ENCODE data around the gene GLI3.

The GLI3 gene

DNA sequence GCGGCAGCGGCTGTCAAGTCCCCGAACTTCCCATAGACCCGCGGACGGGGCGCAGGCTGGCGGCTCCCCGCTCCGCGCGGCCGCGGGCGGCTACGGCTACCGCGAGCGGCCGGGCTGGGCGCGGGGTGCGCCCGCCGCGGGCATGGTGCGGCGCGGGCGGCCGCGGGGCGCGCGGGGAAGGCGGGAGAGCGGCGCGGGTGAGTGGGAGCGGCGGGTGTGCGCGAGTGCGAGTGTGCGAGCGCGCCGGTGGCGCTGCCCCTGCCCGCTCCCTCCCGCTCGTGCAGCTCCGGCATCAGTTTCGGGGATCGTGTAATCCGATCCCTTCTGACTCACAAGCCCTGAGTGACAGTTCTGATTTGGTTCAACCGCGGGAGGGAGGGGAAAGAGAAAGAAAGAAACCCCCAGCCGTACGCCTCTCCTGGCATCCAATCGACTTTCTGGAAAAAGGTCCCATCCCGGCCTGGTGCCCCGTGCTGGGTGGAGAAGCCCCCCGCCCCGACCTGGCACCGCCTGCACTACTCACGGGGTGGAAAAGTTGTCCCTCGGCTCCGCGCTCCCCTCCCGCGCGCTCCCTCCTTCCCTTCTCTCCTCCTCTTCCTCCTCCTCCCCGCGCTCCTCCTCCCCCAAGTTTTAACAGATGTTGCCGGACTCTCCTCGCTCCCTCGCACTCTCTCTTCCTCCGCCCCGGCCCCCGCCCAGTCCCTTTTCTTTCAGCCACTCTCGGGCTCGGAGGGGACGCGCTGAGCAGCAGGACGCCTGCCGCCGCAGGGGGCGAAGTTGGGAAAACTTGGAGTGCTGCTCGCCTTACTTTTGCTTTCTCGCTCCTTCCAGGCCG lies at the start of gene GLI3:
Gene GLI3, minus strand, starts transcription at position 234 of the 835 bp plus-strand sequence. CDS start 13,956 bp downstream, outside the sequence.
- no peak for DNase-seq

DNA sequence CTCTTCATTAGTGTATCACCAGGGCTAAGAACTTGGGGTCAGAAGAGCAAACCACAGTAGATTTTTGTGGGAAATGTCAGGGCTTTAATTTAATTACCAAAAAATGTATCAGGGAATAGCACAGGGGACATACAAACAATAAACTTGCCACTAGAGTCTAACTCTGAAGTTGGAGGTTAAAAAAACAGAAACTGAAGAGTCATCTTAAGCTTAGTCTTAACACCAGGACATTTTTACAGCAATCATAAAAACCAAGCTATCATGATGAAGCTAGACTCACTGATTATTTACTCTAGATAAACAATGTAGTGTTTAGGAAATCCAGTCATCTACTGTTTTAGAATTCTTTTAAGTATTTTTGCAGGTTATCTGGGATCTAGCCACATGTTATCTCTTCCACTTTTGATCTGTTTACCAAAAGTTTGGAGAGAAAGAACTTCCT lies 48.4 kb upstream of the GLI3 start:
- DNase-seq = no peak

DNA sequence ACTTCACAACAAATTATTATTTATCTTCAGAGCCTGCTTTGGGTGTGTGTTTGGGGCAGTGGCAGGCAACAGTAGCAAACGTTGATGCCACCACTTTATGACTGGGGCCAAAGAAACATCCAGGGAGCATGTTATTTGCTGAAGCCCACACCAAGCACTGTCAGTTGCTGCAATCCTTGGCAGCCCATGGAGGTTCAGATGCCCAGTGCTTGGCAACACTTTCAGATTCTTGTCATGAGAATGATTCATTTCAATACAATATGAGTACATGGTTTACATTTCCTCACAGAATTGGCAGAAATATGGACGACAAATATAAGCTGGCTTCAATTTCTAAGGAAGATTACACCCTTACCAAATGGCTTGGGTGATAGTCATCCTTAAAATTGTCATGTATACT lies 46.5 kb upstream of the GLI3 start:
- DNase-seq = no peak

DNA sequence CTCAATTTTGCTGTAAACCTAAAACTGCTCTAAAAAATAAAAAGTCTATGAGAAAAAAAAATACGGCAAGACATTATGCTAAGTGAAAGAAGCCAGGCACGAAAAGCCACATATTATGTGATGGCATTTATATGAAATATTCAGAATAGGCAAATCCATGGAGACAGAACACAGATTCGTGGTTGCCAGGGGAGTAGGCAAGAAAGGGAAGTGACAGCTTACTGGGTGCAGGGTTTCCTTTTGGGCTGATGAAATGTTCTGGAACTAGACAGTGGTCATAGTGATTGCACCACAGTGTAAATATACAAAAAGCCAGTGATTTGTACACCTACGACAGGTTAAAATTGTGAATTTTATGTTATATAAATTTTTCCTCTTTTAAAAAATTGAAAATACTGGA lies 41.3 kb upstream of the GLI3 start:
- no peak for DNase-seq

DNA sequence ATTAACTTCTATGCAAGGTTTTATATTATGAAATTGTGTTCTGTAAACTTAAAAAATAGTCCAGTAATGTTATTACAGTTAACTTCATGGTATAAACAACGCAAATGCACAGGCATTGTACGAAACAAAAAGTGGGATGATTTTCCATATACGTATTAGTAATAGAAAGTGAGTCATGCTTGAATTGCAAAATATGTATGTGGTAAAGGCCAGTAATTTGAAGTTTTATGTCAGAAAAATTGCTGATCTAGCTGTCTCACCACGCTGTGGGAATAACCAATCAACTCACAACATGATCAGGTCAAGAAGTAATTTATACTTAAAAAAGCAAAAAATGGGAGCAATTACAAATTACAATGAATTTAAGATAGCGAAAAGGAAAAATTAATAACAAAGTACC lies 37.0 kb upstream of the GLI3 start:
- DNase-seq = no peak

DNA sequence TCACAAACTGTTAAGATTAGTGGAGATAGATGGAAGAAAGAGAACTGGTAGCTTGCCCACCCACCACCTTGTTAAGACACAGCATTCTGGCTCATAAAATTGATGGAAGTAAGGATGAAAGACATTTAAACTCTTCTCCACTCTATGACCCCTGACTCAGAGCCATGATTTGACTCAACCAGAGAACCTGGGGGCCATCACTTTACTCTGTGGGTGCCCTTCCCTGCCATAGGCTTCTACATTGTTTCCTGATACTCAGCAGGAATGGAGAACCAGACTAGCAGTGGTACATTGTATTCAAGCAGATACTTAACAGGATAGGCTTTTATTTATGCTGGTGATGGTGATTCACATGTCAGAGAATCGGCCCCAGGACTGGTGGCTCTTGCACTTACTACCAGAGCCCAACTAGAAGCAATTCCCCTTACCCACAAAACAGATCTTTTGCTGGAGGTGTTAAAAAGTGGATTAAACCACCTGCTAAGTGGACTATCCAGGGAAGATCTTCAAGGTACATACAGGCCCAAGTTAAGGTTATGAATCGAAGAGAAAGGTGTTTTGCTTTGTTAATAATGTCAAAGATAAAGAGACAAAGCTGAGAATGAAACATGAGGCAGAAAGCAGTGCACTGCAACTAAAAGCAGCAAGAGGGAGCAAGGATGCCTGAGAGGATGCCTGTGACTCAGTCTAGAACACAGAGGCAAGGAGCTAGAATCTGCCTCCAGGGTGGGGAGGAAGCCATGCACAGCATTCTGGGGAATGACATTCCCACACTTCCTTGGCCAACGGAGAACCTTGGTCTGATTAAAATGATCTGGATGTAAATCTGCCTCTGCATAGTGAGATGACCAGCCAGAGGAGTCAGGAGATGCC lies 36.0 kb upstream of the GLI3 start:
- no peak for DNase-seq

DNA sequence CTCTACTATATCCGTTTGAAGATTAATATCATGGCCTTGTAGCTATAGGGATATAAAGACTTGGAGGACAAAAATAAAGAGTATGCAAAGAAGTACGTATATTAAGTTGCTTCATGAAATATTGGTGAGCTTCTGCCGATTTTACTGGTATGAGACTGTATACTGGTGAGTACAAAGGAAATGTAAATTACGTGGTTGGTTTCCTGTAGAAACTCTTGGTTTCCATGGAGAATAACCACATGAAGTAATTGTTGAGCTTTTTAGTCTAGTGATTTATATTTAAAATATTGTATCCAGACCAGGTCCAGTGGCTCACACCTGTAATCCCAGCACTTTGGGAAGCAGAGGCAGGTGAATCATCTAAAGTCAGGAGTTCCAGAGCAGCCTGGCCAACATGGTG lies 32.2 kb upstream of the GLI3 start:
- DNase-seq = no peak

DNA sequence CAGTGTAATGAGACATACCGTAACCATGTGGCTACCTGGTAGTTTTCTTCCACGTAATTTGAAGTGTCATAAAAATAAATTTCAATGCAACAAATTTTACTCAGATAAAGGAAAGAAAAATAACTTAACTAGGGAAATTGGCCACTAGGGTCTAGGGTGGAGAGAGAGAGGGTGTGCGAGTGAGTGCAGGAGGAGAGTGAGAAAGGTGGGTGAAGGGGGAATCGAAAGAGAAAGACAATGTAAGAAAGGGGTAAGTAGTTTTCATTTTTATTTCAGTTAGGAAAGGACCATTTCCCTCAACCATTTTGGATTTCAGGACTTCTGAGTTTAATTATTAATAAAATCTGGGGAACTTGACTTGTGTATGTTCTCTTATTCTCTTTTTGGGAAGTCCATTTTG lies 27.7 kb upstream of the GLI3 start:
- no peak for DNase-seq

DNA sequence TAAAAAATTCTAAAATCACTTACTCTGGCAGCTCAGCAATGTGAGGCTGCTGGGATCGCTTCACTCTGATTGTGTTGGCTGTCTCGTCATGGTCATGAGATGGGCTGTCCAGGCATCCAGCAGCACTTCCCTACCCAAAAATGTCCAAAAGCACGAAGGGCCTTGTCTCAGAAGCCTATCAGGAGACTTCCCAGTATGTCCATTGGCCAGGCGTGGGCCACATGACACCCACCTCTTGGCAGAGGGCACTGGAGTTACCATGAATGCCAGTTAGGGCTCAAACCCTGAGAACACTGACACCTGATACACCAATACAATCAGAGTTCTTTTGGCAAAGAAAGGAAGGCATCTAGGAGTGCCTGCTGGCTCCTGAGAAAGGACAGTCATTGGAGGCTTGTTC lies 27.0 kb upstream of the GLI3 start:
- no peak for DNase-seq

DNA sequence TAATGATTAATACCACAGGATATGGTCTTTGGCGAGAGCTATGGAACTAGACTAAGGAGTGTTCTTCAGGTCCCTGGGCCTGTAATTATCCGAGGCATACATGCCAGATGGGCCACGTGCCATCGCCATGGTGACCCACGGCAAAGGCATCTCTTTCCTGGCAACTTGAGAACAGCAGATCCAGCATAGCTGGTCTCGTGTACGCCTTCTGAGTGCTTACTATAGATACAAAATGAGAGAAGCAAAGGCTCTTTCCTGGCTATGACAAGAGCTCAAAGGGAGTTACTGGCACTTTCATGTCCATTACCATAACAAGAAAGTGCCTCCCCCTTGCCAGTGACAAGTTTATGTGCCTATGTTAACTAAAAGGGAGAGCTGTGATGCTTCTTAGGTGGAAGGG lies 26.0 kb upstream of the GLI3 start:
- no peak for DNase-seq

DNA sequence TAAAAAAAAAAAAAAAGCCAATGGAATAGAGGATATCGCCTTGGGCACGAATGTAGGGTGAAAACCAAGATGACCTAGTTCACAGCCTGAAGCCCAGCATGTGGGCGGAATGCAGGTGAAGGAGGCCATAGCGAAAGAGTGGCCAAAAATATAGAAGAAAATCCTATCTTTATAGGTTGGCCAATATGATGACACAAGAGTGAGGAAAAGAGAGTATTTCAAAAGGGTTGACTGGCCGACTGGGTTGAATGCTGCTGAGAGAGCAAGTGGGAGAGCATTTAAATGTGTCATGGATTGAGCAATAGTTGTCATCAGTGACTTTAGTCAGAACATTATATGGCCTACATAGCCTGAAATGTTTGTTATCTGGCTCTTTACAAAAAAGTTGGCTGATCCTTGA lies 17.2 kb upstream of the GLI3 start:
- DNase-seq = no peak

DNA sequence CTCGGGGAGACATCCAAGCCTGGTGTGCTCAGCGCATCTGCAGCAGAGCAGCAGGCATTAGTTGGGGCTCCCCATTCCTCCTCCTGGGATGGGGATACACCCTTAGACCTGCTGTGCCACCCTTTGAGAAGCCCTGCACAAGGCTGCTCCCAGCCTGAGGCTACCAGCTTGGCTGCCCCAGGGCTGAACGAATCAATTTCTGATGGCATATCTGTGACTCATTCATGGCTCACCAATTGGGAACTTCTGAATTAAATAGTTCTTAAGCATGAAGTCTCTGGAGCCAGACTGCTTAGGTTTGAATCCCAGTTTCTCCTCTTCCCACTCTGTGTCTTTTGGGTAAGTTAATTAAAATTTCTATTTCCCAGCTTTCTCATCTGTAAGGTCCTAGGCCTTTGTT lies 16.3 kb upstream of the GLI3 start:
- no peak for DNase-seq

DNA sequence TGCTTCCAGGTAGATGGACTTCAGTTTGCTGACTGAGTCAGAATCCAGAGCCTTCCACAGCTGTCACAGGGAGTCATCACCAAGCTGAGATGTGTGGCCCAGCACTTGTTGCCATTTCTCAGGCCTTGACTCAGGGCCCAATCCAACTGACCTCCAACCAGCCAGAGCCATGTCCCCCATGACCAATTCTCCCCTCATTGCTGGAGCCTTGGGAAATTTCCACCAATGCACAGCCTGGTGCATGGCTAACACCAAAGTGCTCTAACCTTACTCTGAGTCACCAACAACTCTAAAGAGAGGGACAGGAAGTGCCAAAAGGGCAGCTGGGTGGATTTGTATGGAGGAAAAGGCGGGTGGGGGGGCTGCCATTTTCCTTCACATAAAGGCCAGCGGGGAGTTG lies 13.4 kb upstream of the GLI3 start:
- no peak for DNase-seq

DNA sequence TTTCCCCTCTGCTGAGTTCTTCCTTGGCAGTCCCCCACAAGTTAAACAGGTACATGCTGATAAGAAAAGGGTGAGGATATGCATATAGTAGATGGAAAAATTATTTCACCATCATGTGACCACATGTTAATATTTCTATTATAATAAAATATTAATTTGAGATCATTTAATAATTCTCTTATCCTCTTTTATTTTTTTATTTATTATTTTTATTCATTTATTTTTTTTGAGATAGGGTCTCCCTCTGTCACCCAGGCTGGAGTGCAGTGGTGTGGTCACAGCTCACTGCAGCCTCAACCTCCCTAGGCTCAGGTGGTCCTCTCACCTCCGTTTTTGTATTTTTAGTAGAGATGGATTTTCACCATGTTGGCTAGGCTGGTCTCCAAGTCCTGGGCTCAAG lies 11.6 kb upstream of the GLI3 start:
- DNase-seq = no peak

DNA sequence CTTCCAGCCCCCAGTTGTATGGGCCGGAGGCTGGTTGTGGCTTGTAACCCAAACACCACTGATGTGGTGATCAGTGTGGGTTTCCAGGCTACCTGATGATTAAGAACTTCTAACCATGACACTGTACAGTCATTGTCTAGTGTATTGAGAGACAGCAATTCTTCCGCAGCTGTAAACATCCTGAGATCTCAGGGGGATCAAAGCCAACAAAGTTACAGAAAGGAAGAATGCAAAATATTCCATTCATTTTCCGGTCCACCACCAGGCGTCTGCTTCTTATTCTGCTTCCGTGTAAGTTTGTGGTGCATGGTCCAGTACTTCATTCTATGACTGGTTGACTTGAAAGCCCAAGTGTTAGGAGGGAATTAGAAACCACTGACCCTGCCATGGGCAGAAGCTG lies 10.3 kb upstream of the GLI3 start:
- no peak for DNase-seq

DNA sequence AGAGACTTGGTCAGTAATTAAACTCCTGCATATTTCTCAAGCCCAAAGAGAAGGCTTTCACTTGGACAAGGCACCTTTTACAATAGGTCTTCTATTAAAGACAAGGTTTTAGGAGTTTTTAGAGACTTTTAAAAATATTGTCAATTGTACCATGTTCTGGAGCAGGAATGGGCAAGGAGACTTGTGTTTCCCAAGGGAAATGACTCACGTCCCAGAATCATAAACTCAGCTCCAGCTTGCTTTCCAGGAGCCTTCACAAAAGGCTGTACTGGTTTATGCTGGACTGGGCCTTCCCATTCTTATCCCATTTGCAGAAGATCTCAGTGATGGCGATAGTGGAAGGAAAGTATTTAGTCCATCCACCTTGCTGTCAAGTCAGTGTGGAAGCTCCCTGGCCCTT lies 7.8 kb upstream of the GLI3 start:
- no peak for DNase-seq

DNA sequence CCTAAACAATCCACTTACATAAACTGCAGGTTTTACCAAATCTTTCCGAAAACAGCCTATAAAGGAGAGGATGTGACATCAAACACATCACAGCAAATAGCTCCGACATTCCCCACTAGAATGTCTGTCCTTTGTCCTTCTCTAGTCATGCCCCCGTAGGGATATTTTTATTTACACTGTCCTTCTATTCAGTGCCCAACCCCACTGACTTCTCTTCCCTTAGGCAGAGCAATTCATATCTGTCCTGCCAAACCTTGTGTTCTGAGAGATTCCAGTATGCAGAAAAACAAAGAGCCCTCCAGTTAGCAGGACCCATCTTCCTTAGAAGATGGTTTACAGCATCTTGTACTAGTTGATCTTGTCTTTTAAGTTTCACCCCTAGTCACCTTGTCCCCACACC lies 5.4 kb upstream of the GLI3 start:
- DNase-seq = no peak

DNA sequence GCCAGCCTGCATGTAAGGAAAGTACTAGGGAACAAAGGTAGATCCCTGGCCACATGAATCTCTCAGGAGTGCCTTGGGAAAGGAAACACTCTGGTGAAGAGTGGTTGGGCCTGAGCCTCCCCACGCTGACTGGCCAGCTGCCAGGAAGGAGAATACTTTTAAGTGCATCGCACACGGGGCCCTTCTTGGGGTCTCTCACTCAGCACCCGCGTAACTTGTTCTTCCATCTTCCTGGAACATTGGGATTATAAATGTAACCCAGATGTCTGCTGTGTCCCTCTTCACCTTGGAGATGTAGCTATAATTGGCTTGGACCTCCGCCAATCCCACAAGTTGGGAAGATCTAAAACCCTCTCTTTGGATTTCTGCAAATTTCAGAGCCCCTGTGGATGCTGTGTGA lies 4.4 kb upstream of the GLI3 start:
- DNase-seq = no peak

DNA sequence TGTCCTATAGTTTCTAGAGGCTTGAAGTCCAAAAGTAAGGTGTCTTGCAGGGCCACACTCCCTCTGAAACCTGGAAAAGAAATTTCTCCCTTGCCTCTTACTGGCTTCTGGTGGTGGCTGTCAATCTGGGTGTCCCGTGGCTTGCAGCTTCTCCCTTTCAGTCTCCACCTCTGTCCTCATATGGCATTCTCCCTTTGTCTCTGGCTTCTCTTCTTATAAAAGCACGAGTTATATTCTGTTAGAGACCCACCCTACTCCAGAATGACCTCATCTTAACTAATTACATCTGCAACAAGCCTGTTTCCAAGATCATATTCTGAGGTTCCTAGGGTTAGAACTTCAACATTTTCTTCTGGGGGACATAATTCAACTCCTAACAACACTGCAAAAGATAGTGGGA lies 3.4 kb upstream of the GLI3 start:
- DNase-seq = no peak

DNA sequence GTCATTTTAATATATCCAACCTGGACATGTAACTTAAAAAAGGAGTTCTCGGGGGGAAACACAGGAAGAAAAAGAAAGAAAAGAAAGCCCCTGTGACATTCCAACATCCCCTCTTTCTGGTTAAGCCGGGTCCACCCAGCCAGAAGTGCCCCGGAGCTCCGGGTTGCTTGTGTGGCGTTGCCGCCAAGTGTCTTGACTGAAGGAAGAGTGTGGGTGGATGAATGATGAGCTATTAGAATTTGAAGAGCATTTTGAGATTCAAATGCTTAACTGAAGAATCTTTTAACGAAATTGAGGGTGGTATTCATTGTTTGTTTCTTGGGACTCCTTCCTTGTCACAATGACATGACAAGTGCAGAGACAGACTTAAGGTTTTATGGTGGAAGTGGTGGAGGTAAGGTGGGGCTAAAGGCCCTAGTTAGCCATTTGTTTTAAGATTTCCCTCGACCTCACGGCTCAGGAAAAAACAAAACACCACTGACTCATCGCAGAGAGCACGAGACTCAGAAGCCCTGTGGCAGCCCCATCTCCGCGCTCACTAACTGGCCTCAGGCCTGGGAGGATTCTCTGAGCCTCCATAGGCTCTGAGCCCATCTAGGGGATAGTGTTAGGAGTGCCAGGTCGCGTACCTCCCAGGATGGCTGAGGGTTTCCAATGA lies 1.8 kb upstream of the GLI3 start:
- DNase-seq = no peak

DNA sequence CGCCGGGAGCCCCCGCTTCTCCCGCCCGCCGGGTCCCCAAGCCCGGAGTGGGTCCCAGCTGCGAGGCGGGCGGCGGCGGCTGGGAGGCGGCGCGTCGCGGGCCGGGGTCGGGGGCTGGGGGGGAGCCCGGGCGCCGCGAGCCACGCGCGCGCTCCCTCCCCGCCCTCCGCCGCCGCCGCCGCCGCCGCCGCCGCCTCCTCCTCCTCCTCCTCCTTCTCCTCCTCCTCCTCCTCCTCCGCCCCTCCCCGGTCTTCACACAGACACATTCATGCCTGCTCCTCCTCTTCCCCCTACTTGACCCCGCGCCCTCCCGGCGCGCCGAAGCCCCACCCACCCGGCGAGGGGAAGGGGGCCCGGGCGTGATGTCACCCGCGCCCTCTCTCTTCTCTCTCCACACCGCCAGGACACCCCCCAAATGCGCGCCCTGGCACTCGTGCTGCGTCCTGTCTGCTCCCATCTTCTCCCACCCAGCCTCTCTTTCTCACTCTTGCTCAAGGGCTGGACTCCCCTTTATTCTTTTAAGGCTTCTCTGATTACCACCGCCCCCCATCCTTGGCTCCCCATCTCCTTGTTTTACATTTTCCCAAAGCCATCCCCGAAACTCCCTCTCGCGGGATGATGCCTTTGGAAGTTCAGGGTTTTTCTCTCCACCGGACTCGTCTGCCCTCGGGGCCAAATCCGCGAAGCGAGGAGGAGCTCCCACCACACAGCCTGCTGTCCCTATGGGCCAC lies 967 bp upstream of the GLI3 start:
- DNase-seq = no peak

DNA sequence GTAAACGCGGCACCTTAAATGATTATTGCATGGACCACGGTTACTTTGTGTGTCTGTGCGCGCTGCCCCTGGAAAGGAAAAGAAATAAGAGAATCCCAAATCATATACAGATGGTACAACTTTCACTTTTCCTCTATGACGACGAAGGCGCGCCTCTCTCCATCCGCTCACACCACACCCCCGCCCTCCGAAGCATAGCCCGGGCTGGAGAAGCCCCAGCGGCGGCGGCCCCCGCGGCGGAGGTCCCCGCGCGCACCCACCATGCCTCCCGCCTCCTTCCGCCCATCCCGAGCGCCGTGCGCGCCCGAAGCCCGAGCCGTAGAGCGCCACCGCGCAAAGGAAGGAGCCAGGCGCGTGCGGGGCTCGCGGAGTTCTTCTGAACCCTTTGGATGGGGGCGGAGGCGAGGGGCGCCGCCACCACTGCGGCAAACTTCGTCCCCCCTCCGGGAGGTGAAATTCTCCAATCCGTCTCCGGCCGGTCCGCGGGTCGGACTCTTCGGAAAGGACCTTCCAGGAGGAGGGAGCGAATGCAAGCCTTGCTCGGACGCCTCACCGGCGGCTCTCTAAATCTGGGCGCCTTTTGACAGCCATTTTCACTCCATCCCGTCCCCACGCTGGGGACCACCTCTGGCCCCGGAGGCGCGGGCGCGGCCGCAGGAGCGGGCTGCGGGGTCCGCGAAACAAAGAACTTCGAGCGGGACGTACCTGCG lies 588 bp downstream of the GLI3 start:
- no peak for DNase-seq
